Measurements from ENCODE around the gene AFF3. TPM values are rescaled to one million over a fixed set of nuclear protein-coding genes. Genes with fewer than 3 reads are reported as not detected.

Gene AFF3
- total and polyA plus RNA-seq, 2 donors (not counting 3 experiments of a cell fraction or from before 2014, with no cell fraction given) = 0.06 to 0.07 TPM

DNA sequence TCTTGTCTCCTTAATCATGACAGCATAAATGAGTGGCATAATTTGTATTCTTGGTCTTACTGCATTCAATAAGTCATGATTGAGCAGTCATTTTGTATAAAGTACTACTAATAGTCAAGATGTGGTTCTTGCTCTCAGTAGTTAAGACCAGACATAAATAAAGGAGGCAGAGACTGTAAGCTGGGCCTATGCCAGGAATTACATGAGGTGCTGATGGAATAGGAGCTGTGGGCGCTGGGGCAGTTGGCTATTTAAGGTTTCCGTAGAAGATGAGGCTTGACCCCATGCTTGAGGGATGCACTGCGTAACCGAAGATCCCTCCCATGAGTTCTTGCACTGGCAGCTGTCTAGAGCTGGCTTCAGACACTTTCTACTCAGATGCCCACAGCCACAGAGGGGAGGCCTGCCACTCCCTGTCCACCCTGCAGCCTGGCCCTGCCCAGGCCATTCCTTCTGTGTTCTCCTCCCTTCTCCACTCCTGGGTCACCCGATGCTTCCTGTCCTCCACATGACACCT, 501.7 kb downstream of the AFF3 start:
- TF ChIP-seq EZH2 (IDR thresholded peaks at IDR 0.05; ENCODE audit: borderline replicate concordance, low read depth, low read length, severe bottlenecking) = no peak
- TF ChIP-seq JUN (IDR thresholded peaks at IDR 0.05; ENCODE audit: borderline replicate concordance, insufficient read depth, insufficient read length, low read depth) = no peak
- TF ChIP-seq FOS (IDR thresholded peaks at IDR 0.05; ENCODE audit: borderline replicate concordance, insufficient read depth, low read length) = no peak
- no peak for TF ChIP-seq MYC (IDR thresholded peaks at IDR 0.05; ENCODE audit: low read depth, low read length)
- TF ChIP-seq, protein P1, sequence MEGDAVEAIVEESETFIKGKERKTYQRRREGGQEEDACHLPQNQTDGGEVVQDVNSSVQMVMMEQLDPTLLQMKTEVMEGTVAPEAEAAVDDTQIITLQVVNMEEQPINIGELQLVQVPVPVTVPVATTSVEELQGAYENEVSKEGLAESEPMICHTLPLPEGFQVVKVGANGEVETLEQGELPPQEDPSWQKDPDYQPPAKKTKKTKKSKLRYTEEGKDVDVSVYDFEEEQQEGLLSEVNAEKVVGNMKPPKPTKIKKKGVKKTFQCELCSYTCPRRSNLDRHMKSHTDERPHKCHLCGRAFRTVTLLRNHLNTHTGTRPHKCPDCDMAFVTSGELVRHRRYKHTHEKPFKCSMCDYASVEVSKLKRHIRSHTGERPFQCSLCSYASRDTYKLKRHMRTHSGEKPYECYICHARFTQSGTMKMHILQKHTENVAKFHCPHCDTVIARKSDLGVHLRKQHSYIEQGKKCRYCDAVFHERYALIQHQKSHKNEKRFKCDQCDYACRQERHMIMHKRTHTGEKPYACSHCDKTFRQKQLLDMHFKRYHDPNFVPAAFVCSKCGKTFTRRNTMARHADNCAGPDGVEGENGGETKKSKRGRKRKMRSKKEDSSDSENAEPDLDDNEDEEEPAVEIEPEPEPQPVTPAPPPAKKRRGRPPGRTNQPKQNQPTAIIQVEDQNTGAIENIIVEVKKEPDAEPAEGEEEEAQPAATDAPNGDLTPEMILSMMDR (IDR thresholded peaks at IDR 0.05; ENCODE audit: extremely low read depth in 1 of 2, insufficient read depth in 1 of 2, low read depth in 1 of 2, low read length in 2 of 2) = no peak
- TF ChIP-seq GATA2 (IDR thresholded peaks at IDR 0.05; ENCODE audit: insufficient read depth, insufficient read length, low read depth, low read length) = no peak
- no peak for TF ChIP-seq MAX (IDR thresholded peaks at IDR 0.05; ENCODE audit: insufficient read depth, insufficient read length)
- no peak for TF ChIP-seq POLR2A (IDR thresholded peaks at IDR 0.05; ENCODE audit: low read depth, low read length)
- TF ChIP-seq POLR2AphosphoS5 (IDR thresholded peaks at IDR 0.05; ENCODE audit: insufficient read depth, low read depth, low read length) = no peak
- POLR2A ChIA-PET = no interaction called here
- H3K9me3 ChIP-seq (replicated peaks; ENCODE audit: control insufficient read depth, insufficient read depth, low read length) = no peaks in the 10 kb centered on the region
- H3K36me3 ChIP-seq (ENCODE audit: control insufficient read depth in 2 of 2, extremely low read depth in 1 of 2, insufficient read depth in 2 of 2, low read length in 2 of 2) = no peaks in the 10 kb centered on the region
- DNase-seq (ENCODE audit: low read depth, low spot score) = no peak
- H2AFZ ChIP-seq (ENCODE audit: low read depth, low read length) = no peak overlapping the region
- dilution Hi-C loops (cut with MboI; ENCODE audit: extremely low pct_ligation_motif_present, low sequenced_read_pairs) = no loop called here
- no peaks in the 10 kb centered on the region for H3K4me1 ChIP-seq (ENCODE audit: control insufficient read depth, extremely low read depth, insufficient read depth, low read length)
- BruUV-seq (replicated peaks) = no TSS peak
- no peak overlapping the region for H3K4me3 ChIP-seq (replicated peaks in 1 of 3; ENCODE audit: insufficient read depth in 1 of 3, low read depth in 1 of 3, low read length in 3 of 3)
- no peaks in the 10 kb centered on the region for H4K20me1 ChIP-seq (replicated peaks; ENCODE audit: control insufficient read depth, extremely low read depth, insufficient read depth, low read length)
- H3K27ac ChIP-seq (ENCODE audit: insufficient read depth, low read depth, low read length) = no peak overlapping the region
- CTCF ChIA-PET = no interaction called here
- no peak overlapping the region for H3K4me2 ChIP-seq (ENCODE audit: insufficient read depth, low read length)
- intact Hi-C loops (cut with micrococcal nuclease) = no loop called here
- FAIRE-seq = no peak
- no peak overlapping the region for H3K9ac ChIP-seq (replicated peaks; ENCODE audit: extremely low read depth, insufficient read depth, low read length)
- H3K9me1 ChIP-seq (replicated peaks; ENCODE audit: control insufficient read depth, extremely low read depth, insufficient read depth, low read length) = no peaks in the 10 kb centered on the region
- no peaks in the 10 kb centered on the region for H3K27me3 ChIP-seq (ENCODE audit: control insufficient read depth in 2 of 2, insufficient read depth in 2 of 2, low read length in 2 of 2)
- H3K79me2 ChIP-seq (ENCODE audit: control insufficient read depth, insufficient read depth, low read length) = no peaks in the 10 kb centered on the region
